ENCODE measurements around the gene DISC1. TPM values are rescaled to one million over a fixed set of nuclear protein-coding genes. Genes with fewer than 3 reads are reported as not detected.
A peak's percentile ranks its signal among the peaks of the same experiment; 100 is the strongest.

Gene DISC1
- total RNA-seq, 5 donors from 2014 or later (not counting 1 experiment from before 2014, with no cell fraction given), result 12.9 to 37.0 (median 14.6) TPM

- no CpG with 5 or more reads among the region's 2 CpGs for WGBS (ENCODE audit: insufficient coverage)
- H3K4me3 Mint-ChIP-seq, result no peak overlapping the region
- POLR2A ChIA-PET, result no interaction called here
- peaks cover 13% of the 10 kb centered on the region for H3K36me3 Mint-ChIP-seq
- no peaks in the 10 kb centered on the region for H3K36me3 ChIP-seq (ENCODE audit: control insufficient read depth in 2 of 2, extremely low read depth in 1 of 2, insufficient read depth in 1 of 2, low read length in 1 of 2)
- no peaks in the 10 kb centered on the region for H3K9me3 ChIP-seq
- H3K9me3 Mint-ChIP-seq, result no peaks in the 10 kb centered on the region
- H3K27me3 Mint-ChIP-seq, result no peaks in the 10 kb centered on the region
- no peaks in the 10 kb centered on the region for H3K27me3 ChIP-seq (replicated peaks in 1 of 2; ENCODE audit: control insufficient read depth in 2 of 2, extremely low read depth in 1 of 2, insufficient read depth in 2 of 2, low read length in 1 of 2)
- H3K4me1 Mint-ChIP-seq, result peaks cover 43 to 49% (median 43%) of the 10 kb centered on the region in 3 donors
- H3K4me3 ChIP-seq (ENCODE audit: control insufficient read depth in 1 of 2, extremely low read depth in 1 of 2, low read length in 1 of 2), result no peak overlapping the region
- no peak overlapping the region for H3K27ac Mint-ChIP-seq
- ATAC-seq (replicated peaks in 1 of 4) (no peak), DNase-seq (no peak)
- H3K4me1 ChIP-seq (ENCODE audit: control insufficient read depth in 1 of 2, extremely low read depth in 1 of 2, insufficient read depth in 2 of 2, low read length in 2 of 2), result peaks cover 17 to 29% of the 10 kb centered on the region in 2 experiments
- no peak overlapping the region for H3K27ac ChIP-seq (ENCODE audit: low read length)
- CTCF ChIA-PET, result no interaction called here
These were observed 300.3 kb downstream of the DISC1 start for GRCh38 chr1:231926933-231927332.

- Histone ChIP-seq H3K27ac (ENCODE audit: low read length) (no peak overlapping the region), H3K9me3 (no peaks in the 10 kb centered on the region), H3K36me3 (ENCODE audit: control insufficient read depth in 2 of 2, extremely low read depth in 1 of 2, insufficient read depth in 1 of 2, low read length in 1 of 2) (no peaks in the 10 kb centered on the region), H3K27me3 (replicated peaks in 1 of 2; ENCODE audit: control insufficient read depth in 2 of 2, extremely low read depth in 1 of 2, insufficient read depth in 2 of 2, low read length in 1 of 2) (no peaks in the 10 kb centered on the region), H3K4me1 (ENCODE audit: control insufficient read depth in 1 of 2, extremely low read depth in 1 of 2, insufficient read depth in 2 of 2, low read length in 2 of 2) (peaks cover 12 to 26% of the 10 kb centered on the region in 2 experiments), H3K4me3 (ENCODE audit: control insufficient read depth in 1 of 2, extremely low read depth in 1 of 2, low read length in 1 of 2) (no peak overlapping the region)
- POLR2A ChIA-PET, result no interaction called here
- Mint-ChIP-seq H3K27ac (no peak overlapping the region), H3K9me3 (no peaks in the 10 kb centered on the region), H3K4me3 (no peak overlapping the region), H3K36me3 (peaks cover 10% of the 10 kb centered on the region), H3K4me1 (peaks cover 38 to 44% (median 39%) of the 10 kb centered on the region in 3 donors), H3K27me3 (no peaks in the 10 kb centered on the region)
- no peak for ATAC-seq (replicated peaks in 1 of 4)
- DNase-seq, result no peak
- 92% methylated on average over 5 of the region's 7 CpGs for WGBS (ENCODE audit: insufficient coverage)
- CTCF ChIA-PET, result no interaction called here
These were observed 300.8 kb downstream of the DISC1 start for GRCh38 chr1:231927431-231927830.

- H3K4me3 ChIP-seq (ENCODE audit: control insufficient read depth in 1 of 2, extremely low read depth in 1 of 2, low read length in 1 of 2), result no peak overlapping the region
- ChIA-PET CTCF (no interaction called here), POLR2A (no interaction called here)
- WGBS (ENCODE audit: insufficient coverage), result 87% methylated on average over 8 of the region's 8 CpGs
- ATAC-seq (replicated peaks in 1 of 4) (no peak), DNase-seq (no peak)
- H3K27me3 Mint-ChIP-seq, result no peaks in the 10 kb centered on the region
- peaks cover 10 to 21% of the 10 kb centered on the region in 2 experiments for H3K4me1 ChIP-seq (ENCODE audit: control insufficient read depth in 1 of 2, extremely low read depth in 1 of 2, insufficient read depth in 2 of 2, low read length in 2 of 2)
- H3K36me3 ChIP-seq (ENCODE audit: control insufficient read depth in 2 of 2, extremely low read depth in 1 of 2, insufficient read depth in 1 of 2, low read length in 1 of 2), result no peaks in the 10 kb centered on the region
- H3K27me3 ChIP-seq (replicated peaks in 1 of 2; ENCODE audit: control insufficient read depth in 2 of 2, extremely low read depth in 1 of 2, insufficient read depth in 2 of 2, low read length in 1 of 2), result no peaks in the 10 kb centered on the region
- no peaks in the 10 kb centered on the region for H3K9me3 Mint-ChIP-seq
- H3K9me3 ChIP-seq, result no peaks in the 10 kb centered on the region
- H3K27ac Mint-ChIP-seq, result peak overlapping the region in 1 of 2 donors; percentile 75
- H3K36me3 Mint-ChIP-seq, result peaks cover 12% of the 10 kb centered on the region
- no peak overlapping the region for H3K27ac ChIP-seq (ENCODE audit: low read length)
- H3K4me3 Mint-ChIP-seq, result no peak overlapping the region
- peaks cover 28 to 36% (median 35%) of the 10 kb centered on the region in 3 donors for H3K4me1 Mint-ChIP-seq
These were observed 302.7 kb downstream of the DISC1 start for GRCh38 chr1:231929311-231929710.

GRCh38 chr1:231930257-231930947 lies 303.8 kb downstream of the DISC1 start:
- Mint-ChIP-seq H3K27me3 (no peaks in the 10 kb centered on the region), H3K4me3 (peak overlapping the region in 2 of 3 donors; percentile 40 to 44), H3K9me3 (no peaks in the 10 kb centered on the region), H3K27ac (peak overlapping the region; percentile 75 to 77), H3K4me1 (peaks cover 26 to 33% (median 31%) of the 10 kb centered on the region in 3 donors), H3K36me3 (peaks cover 10% of the 10 kb centered on the region)
- WGBS (ENCODE audit: insufficient coverage), result 45% methylated on average over 3 of the region's 7 CpGs
- CTCF ChIA-PET, result no interaction called here
- DNase-seq (no peak), ATAC-seq (replicated peaks in 1 of 4) (peak in 1 of 4 experiments; percentile 43)
- Histone ChIP-seq H3K27ac (ENCODE audit: low read length) (no peak overlapping the region), H3K9me3 (no peaks in the 10 kb centered on the region), H3K4me1 (ENCODE audit: control insufficient read depth in 1 of 2, extremely low read depth in 1 of 2, insufficient read depth in 2 of 2, low read length in 2 of 2) (peaks cover 10 to 21% of the 10 kb centered on the region in 2 experiments), H3K4me3 (ENCODE audit: control insufficient read depth in 1 of 2, extremely low read depth in 1 of 2, low read length in 1 of 2) (no peak overlapping the region), H3K36me3 (ENCODE audit: control insufficient read depth in 2 of 2, extremely low read depth in 1 of 2, insufficient read depth in 1 of 2, low read length in 1 of 2) (no peaks in the 10 kb centered on the region), H3K27me3 (replicated peaks in 1 of 2; ENCODE audit: control insufficient read depth in 2 of 2, extremely low read depth in 1 of 2, insufficient read depth in 2 of 2, low read length in 1 of 2) (no peaks in the 10 kb centered on the region)
- POLR2A ChIA-PET, result no interaction called here

- 100% methylated on average over 4 of the region's 4 CpGs for whole genome bisulfite sequencing (ENCODE audit: insufficient coverage)
- CTCF ChIA-PET, result interaction anchor here (0.5 to 1.1 kb wide), 8 partner anchors 10 to 890 kb away, joined by 3 to 6 read pairs (median 3); no protein-coding TSS in a partner anchor
- DNase-seq, result no peak
- Histone ChIP-seq H3K27ac (ENCODE audit: low read length) (no peak overlapping the region), H3K4me3 (ENCODE audit: control insufficient read depth in 1 of 2, extremely low read depth in 1 of 2, low read length in 1 of 2) (no peak overlapping the region), H3K4me1 (ENCODE audit: control insufficient read depth in 1 of 2, extremely low read depth in 1 of 2, insufficient read depth in 2 of 2, low read length in 2 of 2) (peaks cover 10 to 21% of the 10 kb centered on the region in 2 experiments), H3K9me3 (no peaks in the 10 kb centered on the region), H3K36me3 (ENCODE audit: control insufficient read depth in 2 of 2, extremely low read depth in 1 of 2, insufficient read depth in 1 of 2, low read length in 1 of 2) (no peaks in the 10 kb centered on the region), H3K27me3 (replicated peaks in 1 of 2; ENCODE audit: control insufficient read depth in 2 of 2, extremely low read depth in 1 of 2, insufficient read depth in 2 of 2, low read length in 1 of 2) (no peaks in the 10 kb centered on the region)
- peaks cover 8% of the 10 kb centered on the region for H3K36me3 Mint-ChIP-seq
- peaks cover 26 to 33% (median 31%) of the 10 kb centered on the region in 3 donors for H3K4me1 Mint-ChIP-seq
- H3K4me3 Mint-ChIP-seq, result no peak overlapping the region
- H3K27me3 Mint-ChIP-seq, result no peaks in the 10 kb centered on the region
- H3K27ac Mint-ChIP-seq, result no peak overlapping the region
- no peak for ATAC-seq (replicated peaks in 1 of 4)
- POLR2A ChIA-PET, result interaction anchor here (0.6 to 0.8 kb wide), 2 partner anchors 64 to 754 kb away, joined by 3 read pairs; no protein-coding TSS in a partner anchor
- H3K9me3 Mint-ChIP-seq, result no peaks in the 10 kb centered on the region
These were observed 304.6 kb downstream of the DISC1 start for GRCh38 chr1:231931146-231931545.

- no peak overlapping the region for H3K27ac Mint-ChIP-seq
- peaks cover 10 to 21% of the 10 kb centered on the region in 2 experiments for H3K4me1 ChIP-seq (ENCODE audit: control insufficient read depth in 1 of 2, extremely low read depth in 1 of 2, insufficient read depth in 2 of 2, low read length in 2 of 2)
- no peak overlapping the region for H3K4me3 Mint-ChIP-seq
- H3K4me1 Mint-ChIP-seq, result peaks cover 26 to 33% (median 31%) of the 10 kb centered on the region in 3 donors
- H3K27me3 Mint-ChIP-seq, result no peaks in the 10 kb centered on the region
- DNase-seq (peak in 19 of 35 experiments; percentile 3 to 57 (median 19)), ATAC-seq (replicated peaks in 1 of 4) (peak in 1 of 4 experiments; percentile 24)
- no peaks in the 10 kb centered on the region for H3K27me3 ChIP-seq (replicated peaks in 1 of 2; ENCODE audit: control insufficient read depth in 2 of 2, extremely low read depth in 1 of 2, insufficient read depth in 2 of 2, low read length in 1 of 2)
- peaks cover 8% of the 10 kb centered on the region for H3K36me3 Mint-ChIP-seq
- H3K27ac ChIP-seq (ENCODE audit: low read length), result no peak overlapping the region
- ChIA-PET POLR2A (interaction anchor here in 1 of 2 donors (0.8 kb wide), 1 partner anchor 64 kb away, joined by 3 read pairs; no protein-coding TSS in a partner anchor), CTCF (interaction anchor here (0.7 to 1.1 kb wide), 7 partner anchors 12 to 70 kb away, joined by 3 to 6 read pairs (median 3); no protein-coding TSS in a partner anchor)
- H3K36me3 ChIP-seq (ENCODE audit: control insufficient read depth in 2 of 2, extremely low read depth in 1 of 2, insufficient read depth in 1 of 2, low read length in 1 of 2), result no peaks in the 10 kb centered on the region
- H3K9me3 Mint-ChIP-seq, result no peaks in the 10 kb centered on the region
- WGBS (ENCODE audit: insufficient coverage), result 50% methylated on average over 3 of the region's 4 CpGs
- H3K9me3 ChIP-seq, result no peaks in the 10 kb centered on the region
- H3K4me3 ChIP-seq (ENCODE audit: control insufficient read depth in 1 of 2, extremely low read depth in 1 of 2, low read length in 1 of 2), result no peak overlapping the region
These were observed 305.4 kb downstream of the DISC1 start for GRCh38 chr1:231931846-231932454.

Data from T-cell (primary cell).